MCF 10A (cell line): ENCODE data around the gene STXBP6. TPM values are rescaled to one million over a fixed set of nuclear protein-coding genes. Genes with fewer than 3 reads are reported as not detected.

Experiments
- BruUV-seq: library from RNA; stranded (reverse); fragments of 400-500 nt; replicated peaks from 2 replicates; lab custom pipeline; 2021; lab: Mats Ljungman, UMichigan
- CTCF ChIA-PET: fragments of 300-600 bp; sonication (Branson Sonifier 250); formaldehyde crosslinking; extraction: SDS; loops from one replicate; lab custom pipeline; 2021; ENCODE audit warnings: antibody characterized with exemption, inconsistent platforms; lab: Yijun Ruan, JAX
- POLR2A ChIA-PET: fragments of 300-600, 350-650 bp; sonication (Branson Sonifier 250); formaldehyde crosslinking; extraction: SDS; loops from one replicate; lab custom pipeline; 2020; ENCODE audit warnings: antibody characterized with exemption, inconsistent platforms; lab: Yijun Ruan, JAX
- DNase-seq: peaks from one replicate; pipeline ENCODE4 v3.0.0-alpha.2; 2018; ENCODE audit not compliant: unreplicated experiment
- H3K27ac Mint-ChIP-seq: one replicate; pipeline ENCODE4 v1.8.0; 2022; ENCODE audit warnings: mild to moderate bottlenecking, low read depth, mixed read lengths; ENCODE audit not compliant: unreplicated experiment
- H3K27me3 Mint-ChIP-seq: one replicate; pipeline ENCODE4 v1.8.0; 2022; ENCODE audit warnings: mixed read lengths; ENCODE audit not compliant: insufficient read depth, unreplicated experiment
- H3K36me3 Mint-ChIP-seq: one replicate; pipeline ENCODE4 v1.8.0; 2022; ENCODE audit warnings: mild to moderate bottlenecking, moderate library complexity, mixed read lengths; ENCODE audit not compliant: insufficient read depth, unreplicated experiment
- H3K4me1 Mint-ChIP-seq: one replicate; pipeline ENCODE4 v1.8.0; 2022; ENCODE audit warnings: mixed read lengths; ENCODE audit not compliant: insufficient read depth, unreplicated experiment
- H3K4me3 Mint-ChIP-seq: one replicate; pipeline ENCODE4 v1.8.0; 2022; ENCODE audit warnings: mild to moderate bottlenecking, moderate library complexity, mixed read lengths; ENCODE audit not compliant: unreplicated experiment
- H3K9me3 Mint-ChIP-seq: one replicate; pipeline ENCODE4 v1.8.0; 2022; ENCODE audit warnings: mixed read lengths; ENCODE audit not compliant: unreplicated experiment
- CTCF ChIP-seq: fragments of 200-600 bp; IDR thresholded peaks from one replicate; pipeline ENCODE4 v1.8.0; 2022; ENCODE audit warnings: antibody characterized with exemption, mild to moderate bottlenecking; ENCODE audit not compliant: unreplicated experiment
- intact Hi-C: fragments of 100-400 bp; cut with micrococcal nuclease; formaldehyde crosslinking; loops from 2 replicates; pipeline ENCODE4 v1.14.1; 2022
- total RNA-seq: library from RNA; stranded (reverse); gene quantifications from 2 replicates; pipeline ENCODE4 v1.2.3, GENCODE V29; 2022

STXBP6 gene
- total RNA-seq, 1 experiment from 2014 or later = not detected

- Mint-ChIP-seq H3K4me3 (no peak overlapping the region), H3K36me3 (no peaks in the 10 kb centered on the region), H3K4me1 (peaks cover 10% of the 10 kb centered on the region), H3K27me3 (no peaks in the 10 kb centered on the region), H3K27ac (no peak overlapping the region), H3K9me3 (peaks cover 7% of the 10 kb centered on the region)
- intact Hi-C loops = loop anchor here (5.0 kb wide), 1 partner anchor 98 kb away; no protein-coding TSS in a partner anchor
- POLR2A ChIA-PET = no interaction called here
- CTCF ChIA-PET = interaction anchor here (0.7 kb wide), 1 partner anchor 31 kb away, joined by 3 read pairs; no protein-coding TSS in a partner anchor
- no TSS peak for BruUV-seq
- no peak for DNase-seq
- no peak for TF ChIP-seq CTCF
These were observed 40.1 kb downstream of the STXBP6 start for GRCh38 chr14:25009891-25010290.

- no TSS peak for BruUV-seq
- H3K27me3 Mint-ChIP-seq = no peaks in the 10 kb centered on the region
- ChIA-PET CTCF (interaction anchor here (0.7 kb wide), 1 partner anchor 400 kb away, joined by 3 read pairs; no protein-coding TSS in a partner anchor), POLR2A (interaction anchor here (1.2 kb wide), 1 partner anchor 10 kb away, joined by 3 read pairs; no protein-coding TSS in a partner anchor)
- H3K4me3 Mint-ChIP-seq = no peak overlapping the region
- no peaks in the 10 kb centered on the region for H3K36me3 Mint-ChIP-seq
- no peak overlapping the region for H3K27ac Mint-ChIP-seq
- intact Hi-C loops = loop anchor here (5.0 kb wide), 1 partner anchor 96 kb away; no protein-coding TSS in a partner anchor
- no peaks in the 10 kb centered on the region for H3K9me3 Mint-ChIP-seq
- H3K4me1 Mint-ChIP-seq = peaks cover 18% of the 10 kb centered on the region
- no peak for TF ChIP-seq CTCF
- DNase-seq = no peak
These were observed 42.1 kb downstream of the STXBP6 start for GRCh38 chr14:25007832-25008231.

GRCh38 chr14:25006961-25007795 is 42.8 kb downstream of the STXBP6 start:
- no peak overlapping the region for H3K27ac Mint-ChIP-seq
- TF ChIP-seq CTCF = no peak
- no peaks in the 10 kb centered on the region for H3K27me3 Mint-ChIP-seq
- peaks cover 18% of the 10 kb centered on the region for H3K4me1 Mint-ChIP-seq
- DNase-seq = no peak
- intact Hi-C loops = loop anchor here (5.0 kb wide), 1 partner anchor 95 kb away; no protein-coding TSS in a partner anchor
- CTCF ChIA-PET = no interaction called here
- H3K4me3 Mint-ChIP-seq = no peak overlapping the region
- POLR2A ChIA-PET = interaction anchor here (1.2 kb wide), 1 partner anchor 11 kb away, joined by 3 read pairs; no protein-coding TSS in a partner anchor
- no TSS peak for BruUV-seq
- no peaks in the 10 kb centered on the region for H3K36me3 Mint-ChIP-seq
- no peaks in the 10 kb centered on the region for H3K9me3 Mint-ChIP-seq

- Mint-ChIP-seq H3K27ac (no peak overlapping the region), H3K4me3 (no peak overlapping the region)
- POLR2A ChIA-PET = no interaction called here
These were observed 43.9 kb downstream of the STXBP6 start for GRCh38 chr14:25006031-25006430.

More at GRCh38 chr14:25006031-25006430, 43.9 kb downstream of the STXBP6 start:
- Mint-ChIP-seq H3K36me3 (no peaks in the 10 kb centered on the region), H3K27me3 (no peaks in the 10 kb centered on the region), H3K9me3 (no peaks in the 10 kb centered on the region), H3K4me1 (peaks cover 18% of the 10 kb centered on the region)
- BruUV-seq = no TSS peak
- no peak for TF ChIP-seq CTCF
- CTCF ChIA-PET = interaction anchor here (0.6 kb wide), 1 partner anchor 22 kb away, joined by 3 read pairs; no protein-coding TSS in a partner anchor
- intact Hi-C loops = loop anchor here (5.0 kb wide), 1 partner anchor 94 kb away; no protein-coding TSS in a partner anchor
- DNase-seq = no peak
